ENCODE results near the gene RAB30.

GRCh38 chr11:82949352-82949751 lies 122.3 kb downstream of the RAB30 start:
- TF ChIP-seq POLR2AphosphoS5 (IDR thresholded peaks at IDR 0.05), result no peak
- TF ChIP-seq EP300 (IDR thresholded peaks at IDR 0.05), result no peak
- no peak for TF ChIP-seq POLR2A (IDR thresholded peaks at IDR 0.05)
- no peak for TF ChIP-seq CTCF (IDR thresholded peaks at IDR 0.05)
